ENCODE measurements around the gene MST1R.
A peak's percentile ranks its signal among the peaks of the same experiment; 100 is the strongest.

The MST1R gene

GRCh38 chr3:49873623-49874022, 30.1 kb downstream of the MST1R start:
- DNase-seq, result no peak

- no peak for DNase-seq
These were observed 30.8 kb downstream of the MST1R start for GRCh38 chr3:49872801-49873281.

GRCh38 chr3:49871531-49872153, 32.0 kb downstream of the MST1R start:
- no peak for DNase-seq

GRCh38 chr3:49869525-49870126, 34.0 kb downstream of the MST1R start, which contains the start of gene CAMKV:
CAMKV (minus strand) TSS chr3:49869906; CDS start chr3:49862388, 7,518 bp downstream.
- no peak for DNase-seq

GRCh38 chr3:49868862-49869466, 34.7 kb downstream of the MST1R start:
- no peak for DNase-seq

- no peak for DNase-seq
These were observed 35.8 kb downstream of the MST1R start for GRCh38 chr3:49867871-49868321.

- DNase-seq, result no peak
These were observed 36.3 kb downstream of the MST1R start for GRCh38 chr3:49867400-49867799.

GRCh38 chr3:49865198-49865784, 38.4 kb downstream of the MST1R start:
- DNase-seq, result no peak

GRCh38 chr3:49864505-49864904, 39.2 kb downstream of the MST1R start:
- DNase-seq, result no peak

- no peak for DNase-seq
These were observed 43.9 kb downstream of the MST1R start for GRCh38 chr3:49859576-49860305.

- peak; percentile 92 for DNase-seq
These were observed 47.3 kb downstream of the MST1R start, which contains the start of gene TRAIP for GRCh38 chr3:49856181-49857005. TRAIP (minus strand) TSS chr3:49856564; CDS start chr3:49856453, 111 bp downstream.

- no peak for DNase-seq
These were observed 48.0 kb downstream of the MST1R start for GRCh38 chr3:49855662-49856061.

- DNase-seq, result no peak
These were observed 58.0 kb downstream of the MST1R start for GRCh38 chr3:49845694-49846093.

- DNase-seq, result no peak
These were observed 59.0 kb downstream of the MST1R start for GRCh38 chr3:49844464-49845183.

- DNase-seq, result no peak
These were observed 60.7 kb downstream of the MST1R start for GRCh38 chr3:49842843-49843517.

- DNase-seq, result no peak
These were observed 61.9 kb downstream of the MST1R start for GRCh38 chr3:49841806-49842205.

GRCh38 chr3:49841126-49841696, 62.5 kb downstream of the MST1R start:
- no peak for DNase-seq

- DNase-seq, result no peak
These were observed 63.3 kb downstream of the MST1R start for GRCh38 chr3:49840388-49840787.

- peak; percentile 61 for DNase-seq
These were observed 64.4 kb downstream of the MST1R start for GRCh38 chr3:49839193-49839809.

Data from T1000 (cell line).